SIG-M5 treated with dmso at 0.1 percent for 504 hours (cell line): ENCODE results near the gene EEF1G.

Experiments
- DNase-seq: peaks from one replicate; lab custom pipeline; 2025; ENCODE audit not compliant: unreplicated experiment; lab: John Stamatoyannopoulos, UW

Gene EEF1G

DNA sequence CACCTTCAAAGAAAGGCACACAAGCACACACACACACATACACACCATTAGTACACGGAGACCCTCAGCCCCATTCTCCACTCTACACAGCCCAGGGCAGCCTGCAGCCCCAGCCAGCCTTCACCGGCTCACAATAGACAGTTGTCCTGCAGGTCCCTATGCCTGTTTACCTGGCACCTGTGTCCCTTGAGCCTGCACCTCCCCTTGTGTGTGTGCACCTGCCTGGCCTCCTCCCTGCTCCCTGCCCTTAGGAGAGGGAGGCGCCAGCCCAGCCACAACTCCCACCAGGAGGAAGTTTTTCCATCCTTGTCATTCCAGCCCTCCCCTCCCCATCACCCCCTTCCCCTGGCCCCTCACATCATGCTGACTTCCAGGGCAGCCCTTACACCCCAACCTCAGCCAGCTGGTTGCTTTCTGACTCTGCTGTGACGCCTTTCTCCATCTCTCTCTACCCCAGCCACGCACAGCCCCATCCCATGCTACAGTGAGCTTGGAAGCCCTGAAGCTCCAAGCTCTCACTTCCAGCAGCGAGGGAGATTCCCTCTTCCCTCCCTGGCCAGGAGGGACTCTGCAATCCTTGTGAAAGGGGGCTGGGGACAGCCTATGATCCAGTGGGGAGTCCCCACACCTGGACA lies 31.5 kb downstream of the EEF1G start:
- DNase-seq, result no peak

DNA sequence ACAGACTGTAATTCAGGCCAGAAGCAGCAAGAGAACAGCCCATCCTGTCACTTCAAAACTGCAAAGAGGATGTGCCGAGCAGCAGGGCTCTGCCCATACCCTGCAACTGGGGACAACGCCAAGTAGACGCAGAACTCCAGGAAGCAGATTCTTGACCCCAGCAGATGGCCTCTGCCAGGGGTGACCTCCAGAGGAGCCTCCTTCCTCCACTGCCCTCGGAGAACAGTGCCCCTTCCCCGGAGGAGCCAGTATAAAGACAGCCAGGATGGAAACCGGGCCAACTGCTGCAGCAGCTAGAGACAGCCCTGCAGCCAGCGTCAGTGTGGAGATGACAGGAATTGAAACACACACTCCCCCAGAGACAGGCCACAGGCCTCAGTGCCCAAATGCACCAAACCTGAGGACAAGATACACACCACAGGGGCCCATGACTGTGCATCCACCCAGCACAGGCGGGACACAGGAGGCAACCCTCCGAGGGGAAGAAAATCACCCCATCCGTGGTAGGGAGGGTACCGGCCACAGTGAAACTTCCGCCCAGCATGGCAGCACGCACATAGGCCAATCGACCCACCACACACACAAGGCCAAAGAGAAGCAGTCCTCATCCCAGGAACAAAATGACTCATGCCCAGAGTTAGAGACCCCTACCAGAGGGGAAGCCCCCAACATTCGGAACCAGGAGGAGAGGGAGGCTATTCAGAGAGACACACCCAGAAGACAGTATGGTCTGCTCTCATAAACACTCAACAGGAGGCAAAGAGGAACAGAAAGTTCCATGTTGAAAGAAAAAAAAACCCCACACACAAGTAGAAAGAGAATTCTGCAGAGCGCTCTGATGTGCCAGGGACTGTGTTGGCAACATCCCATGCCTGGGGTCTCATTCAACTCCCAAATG lies 32.6 kb downstream of the EEF1G start:
- peak; percentile 88 for DNase-seq

DNA sequence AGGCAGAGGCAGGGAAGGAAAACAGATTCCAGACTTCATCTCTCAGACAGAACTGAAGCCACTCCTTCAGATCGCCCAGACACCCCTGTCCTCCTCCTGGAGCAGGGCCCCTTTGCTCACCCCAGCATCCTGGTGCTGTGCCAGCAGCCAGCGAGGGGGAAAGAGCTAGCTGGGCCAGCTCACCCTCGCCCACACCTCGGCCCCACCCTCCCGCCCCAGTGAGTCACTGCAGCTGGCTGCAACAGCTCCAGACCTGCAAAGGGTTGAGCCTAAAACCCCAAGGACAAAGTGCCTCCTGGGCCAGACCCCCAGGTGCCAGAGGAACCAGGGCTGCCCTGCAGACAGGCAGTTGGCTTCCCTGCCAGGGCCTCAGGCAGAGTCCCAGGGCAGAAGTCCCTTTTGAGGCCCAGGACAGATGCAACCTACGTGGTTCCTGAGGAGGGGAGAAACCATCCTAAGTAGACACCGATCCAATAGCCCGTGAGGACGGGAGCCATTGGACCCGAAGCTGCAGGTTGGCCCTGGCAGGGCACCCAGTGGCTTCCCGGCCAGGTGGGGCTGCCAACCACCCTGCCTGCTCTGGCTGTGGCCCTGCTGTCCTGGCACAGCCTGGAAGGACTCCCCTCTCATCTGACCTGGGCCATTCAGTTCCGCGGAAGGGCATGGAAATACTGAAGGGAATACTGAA lies 34.3 kb downstream of the EEF1G start:
- peak; percentile 53 for DNase-seq

DNA sequence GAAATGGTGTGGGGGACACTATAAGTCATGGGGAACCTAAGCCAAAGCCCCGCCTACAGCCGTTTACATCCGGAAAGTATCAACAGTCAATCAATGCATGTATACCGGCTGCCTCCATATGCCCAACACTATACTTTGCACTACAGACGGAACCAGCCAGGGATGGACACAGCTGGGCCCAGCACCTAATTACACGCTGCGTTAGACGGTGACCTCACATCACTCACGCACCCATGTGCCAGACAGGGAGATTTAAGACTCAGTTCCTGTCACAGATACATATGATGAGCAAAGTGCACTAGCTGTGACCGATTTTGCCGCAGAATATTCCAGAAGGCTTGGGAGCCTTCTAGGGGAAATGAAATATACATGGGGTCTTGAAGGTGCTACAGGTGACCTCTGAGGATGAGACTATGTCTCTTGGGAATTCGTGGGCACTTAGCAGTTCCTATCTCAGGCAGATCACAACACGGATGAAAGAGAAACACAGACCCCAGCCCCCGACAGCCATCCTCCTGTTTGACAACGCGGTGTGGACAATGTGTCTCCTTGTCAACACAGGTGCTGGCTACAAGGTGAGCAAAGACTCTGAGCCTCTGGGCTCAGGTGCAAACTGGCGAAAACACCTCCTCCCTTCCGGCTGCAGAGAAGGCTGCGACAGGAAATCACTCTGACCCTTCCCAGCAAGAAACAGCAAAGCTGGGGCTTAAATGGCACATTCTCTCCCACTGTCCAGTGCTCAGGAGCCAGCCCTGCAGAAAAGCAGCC lies 35.0 kb downstream of the EEF1G start:
- DNase-seq, result no peak

DNA sequence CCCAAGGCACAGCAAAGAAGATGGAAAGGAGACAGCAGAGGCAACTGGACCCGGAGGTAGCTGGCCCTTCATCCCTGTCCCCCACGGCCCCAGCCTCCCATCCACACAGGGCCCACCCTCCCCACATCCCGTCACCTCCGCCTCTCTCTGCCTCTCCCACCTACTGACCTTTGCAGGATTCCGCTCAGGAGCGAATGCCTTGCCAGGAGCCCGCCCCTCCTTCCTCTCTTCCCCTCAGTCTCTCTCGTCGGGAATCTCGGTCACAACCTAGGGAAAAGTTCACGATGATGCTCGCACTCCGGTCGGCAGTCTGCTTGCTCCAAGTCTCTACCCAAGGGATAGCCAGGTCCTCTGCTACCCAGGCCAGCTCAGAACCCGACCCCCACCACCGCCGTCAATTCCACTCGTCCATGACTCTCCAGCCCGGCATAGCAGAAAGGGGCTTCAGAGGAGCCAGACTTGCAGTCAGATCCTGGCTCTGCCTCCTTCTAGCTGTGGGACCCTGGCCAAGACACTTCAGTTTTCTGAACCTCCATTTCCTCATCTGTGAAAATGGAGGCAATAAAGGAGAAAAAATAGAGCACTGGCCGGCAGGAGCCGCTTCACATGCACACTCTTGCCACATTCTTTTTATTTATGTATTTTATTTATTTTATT lies 37.3 kb downstream of the EEF1G start:
- no peak for DNase-seq

DNA sequence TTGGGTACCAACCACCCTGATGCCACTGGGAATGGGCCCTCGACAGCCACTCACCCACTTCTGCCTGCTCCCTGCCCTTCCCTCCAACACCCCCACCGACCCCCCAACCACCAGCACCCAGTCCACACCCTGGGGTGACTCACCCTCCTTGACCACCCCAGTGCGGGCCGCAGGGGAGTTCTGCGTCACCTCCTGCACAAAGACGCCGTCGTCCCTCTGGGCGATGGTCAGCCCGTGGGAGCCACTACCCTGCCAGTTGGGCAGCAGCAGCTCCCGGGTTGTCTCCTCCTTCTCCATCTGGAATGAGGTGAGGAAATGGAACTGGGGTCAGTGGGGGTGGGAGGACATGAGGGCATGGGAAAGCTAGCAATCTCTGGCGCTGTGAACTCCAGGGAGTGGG lies 37.9 kb downstream of the EEF1G start:
- DNase-seq, result no peak

DNA sequence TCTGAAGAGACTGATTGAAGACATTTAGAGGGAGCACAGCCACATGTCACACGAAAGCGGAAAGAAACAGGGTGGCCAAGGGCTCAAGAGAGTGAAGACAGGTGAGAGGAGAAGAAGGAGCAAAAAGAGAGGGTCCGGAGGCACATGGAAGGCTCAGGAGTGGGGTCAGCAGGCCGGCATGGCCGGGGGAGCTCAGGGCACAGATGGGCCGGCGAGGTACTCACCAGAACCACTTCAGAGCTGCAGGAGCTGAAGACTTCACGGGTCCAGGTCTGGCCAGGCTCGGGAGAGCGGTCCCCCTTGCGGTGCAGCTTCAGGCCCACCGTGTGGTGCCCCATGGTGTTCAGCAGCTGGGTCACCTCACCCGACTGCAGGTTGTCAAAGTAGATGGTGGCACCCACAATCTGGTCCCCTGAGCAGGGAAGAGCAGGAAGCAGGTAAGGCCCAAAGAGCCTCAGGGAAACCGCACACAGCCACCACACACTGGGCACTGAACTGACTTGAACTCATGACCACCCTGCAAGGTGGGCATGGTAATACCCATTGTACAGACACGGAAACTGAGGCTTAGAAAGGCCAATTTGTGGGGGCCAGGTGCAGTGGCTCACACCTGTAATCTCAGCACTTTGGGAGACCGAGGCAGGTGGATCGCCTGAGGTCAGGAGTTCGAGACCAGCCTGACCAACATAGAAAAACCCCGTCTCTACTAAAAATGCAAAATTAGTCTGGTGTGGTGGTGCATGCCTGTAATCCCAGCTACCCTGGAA lies 38.7 kb downstream of the EEF1G start:
- no peak for DNase-seq

DNA sequence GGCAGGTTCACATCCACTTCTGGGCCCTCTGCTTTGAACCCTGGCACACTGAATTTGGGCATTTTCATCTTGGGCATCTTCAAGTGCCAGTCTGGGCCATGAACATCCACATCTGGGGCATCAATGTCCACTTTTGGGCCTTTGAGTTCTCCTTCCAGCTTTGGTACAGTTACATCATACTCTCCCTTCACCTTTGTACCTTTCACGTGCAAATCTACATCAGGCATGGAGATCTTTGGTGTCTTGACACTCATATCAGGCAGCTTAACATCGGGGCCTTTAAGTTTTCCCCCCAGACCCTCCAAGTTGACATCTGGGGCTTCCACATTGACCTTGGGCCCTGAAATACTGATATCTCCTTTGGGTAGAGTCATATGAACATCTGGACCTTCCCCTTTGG lies 41.6 kb downstream of the EEF1G start:
- no peak for DNase-seq

DNA sequence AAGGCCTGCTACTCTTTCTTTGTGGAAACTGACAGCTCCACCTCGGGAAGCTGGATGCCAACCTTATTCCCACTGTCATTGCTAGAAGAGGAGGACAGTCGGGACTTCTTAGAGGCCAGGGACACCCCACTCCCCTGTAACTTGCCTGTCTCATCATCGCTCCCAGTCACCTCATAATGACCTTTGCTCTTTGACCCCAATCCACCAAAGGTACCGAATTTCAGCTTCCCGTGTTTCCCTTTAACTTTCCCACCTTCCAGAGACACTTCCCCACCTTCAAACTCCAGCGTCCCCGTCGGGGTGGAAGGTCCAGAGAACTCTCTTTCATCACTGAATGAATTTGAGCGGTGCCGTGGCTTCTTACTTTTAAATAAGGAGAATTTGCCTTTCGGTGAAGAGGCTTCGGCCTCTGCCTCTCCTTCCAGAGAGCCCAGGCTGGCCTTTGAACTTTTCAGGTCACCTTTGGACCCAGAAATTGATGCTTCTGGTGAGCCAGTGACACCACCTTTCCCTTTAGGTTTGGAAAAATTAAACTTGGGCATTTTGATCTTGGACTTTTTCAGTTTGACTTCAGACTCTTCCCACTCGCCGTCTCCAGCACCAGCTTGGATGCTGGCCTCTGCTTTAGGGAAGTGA lies 56.8 kb downstream of the EEF1G start:
- no peak for DNase-seq

DNA sequence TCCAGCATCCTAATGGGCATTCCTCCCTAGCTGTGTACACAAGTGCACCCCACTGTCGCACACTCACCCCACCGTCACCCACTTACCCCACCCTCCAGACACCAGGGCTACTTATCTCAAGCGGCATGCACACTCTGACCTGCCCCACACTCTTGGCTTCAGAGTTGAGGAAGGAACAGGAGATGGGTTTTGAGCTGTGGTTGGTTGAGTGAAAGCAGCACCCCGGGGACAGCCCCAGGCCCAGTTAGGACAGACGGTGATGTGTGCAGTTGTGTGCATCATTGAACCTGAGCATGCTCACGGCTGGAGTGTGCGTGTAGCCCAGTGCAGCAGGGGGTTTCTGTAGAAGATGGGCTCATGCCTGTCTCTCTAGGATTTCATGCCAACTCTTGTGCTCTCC lies 59.5 kb downstream of the EEF1G start:
- no peak for DNase-seq

DNA sequence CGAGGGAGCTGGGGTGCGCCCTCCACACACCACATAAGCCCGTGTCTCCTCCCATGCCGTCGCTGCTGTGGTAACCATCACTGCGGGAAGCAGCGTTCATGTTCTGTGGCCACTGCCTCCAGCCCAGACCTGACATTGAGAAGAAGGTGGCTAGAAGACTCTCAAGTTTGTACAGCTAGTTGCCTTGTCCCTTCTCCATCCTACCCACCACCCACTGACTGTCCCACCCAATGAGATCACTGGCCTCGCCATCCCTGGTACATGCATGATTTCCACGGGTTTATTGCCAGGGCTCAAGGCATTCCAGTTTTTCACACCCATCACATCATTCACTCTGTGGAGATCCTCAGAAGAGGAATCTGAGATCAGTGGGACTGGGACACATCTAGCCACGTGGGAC lies 60.1 kb downstream of the EEF1G start:
- no peak for DNase-seq

DNA sequence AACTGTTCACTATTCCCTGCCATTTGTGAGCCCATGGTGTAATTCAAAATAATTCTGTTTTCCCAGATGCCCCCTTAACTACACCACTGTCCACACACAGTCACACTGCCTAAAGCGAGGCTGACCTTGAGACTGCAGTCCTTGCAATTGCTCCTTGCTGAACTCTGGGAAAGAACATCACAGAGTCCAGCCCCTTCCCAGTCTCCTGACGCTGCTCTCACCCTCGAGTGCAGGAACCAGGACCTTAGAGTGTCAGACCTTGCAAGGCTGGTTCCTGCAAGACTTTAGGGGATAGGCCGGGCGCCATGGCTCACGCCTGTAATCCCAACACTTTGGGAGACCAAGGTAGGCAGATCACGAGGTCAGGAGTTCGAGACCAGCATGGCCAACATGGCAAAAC lies 60.7 kb downstream of the EEF1G start:
- DNase-seq, result no peak
